Lower leg skin (tissue), 3 donors: ENCODE measurements around the gene SYNE2.

Experiments
- POLR2A ChIP-seq, 2 donors: fragments of 450-650 bp; IDR thresholded peaks; one replicate each; pipeline ENCODE4 v1.6.1; 2016 to 2017; ENCODE audit warnings: antibody characterized with exemption in 2 of 2, mild to moderate bottlenecking in 1 of 2, moderate library complexity in 1 of 2
- TF ChIP-seq, protein P1 (sequence below), 3 donors: fragments of 450-650 bp; IDR thresholded peaks; one replicate each; pipeline ENCODE4 v1.5.1; 2016; ENCODE audit warnings: antibody characterized with exemption in 3 of 3, mild to moderate bottlenecking in 3 of 3, moderate library complexity in 2 of 3

GRCh38 chr14:64005822-64006221 is 153.0 kb downstream of the SYNE2 start:
- TF ChIP-seq, protein P1, sequence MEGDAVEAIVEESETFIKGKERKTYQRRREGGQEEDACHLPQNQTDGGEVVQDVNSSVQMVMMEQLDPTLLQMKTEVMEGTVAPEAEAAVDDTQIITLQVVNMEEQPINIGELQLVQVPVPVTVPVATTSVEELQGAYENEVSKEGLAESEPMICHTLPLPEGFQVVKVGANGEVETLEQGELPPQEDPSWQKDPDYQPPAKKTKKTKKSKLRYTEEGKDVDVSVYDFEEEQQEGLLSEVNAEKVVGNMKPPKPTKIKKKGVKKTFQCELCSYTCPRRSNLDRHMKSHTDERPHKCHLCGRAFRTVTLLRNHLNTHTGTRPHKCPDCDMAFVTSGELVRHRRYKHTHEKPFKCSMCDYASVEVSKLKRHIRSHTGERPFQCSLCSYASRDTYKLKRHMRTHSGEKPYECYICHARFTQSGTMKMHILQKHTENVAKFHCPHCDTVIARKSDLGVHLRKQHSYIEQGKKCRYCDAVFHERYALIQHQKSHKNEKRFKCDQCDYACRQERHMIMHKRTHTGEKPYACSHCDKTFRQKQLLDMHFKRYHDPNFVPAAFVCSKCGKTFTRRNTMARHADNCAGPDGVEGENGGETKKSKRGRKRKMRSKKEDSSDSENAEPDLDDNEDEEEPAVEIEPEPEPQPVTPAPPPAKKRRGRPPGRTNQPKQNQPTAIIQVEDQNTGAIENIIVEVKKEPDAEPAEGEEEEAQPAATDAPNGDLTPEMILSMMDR (IDR thresholded peaks at IDR 0.05), result no peak
- TF ChIP-seq POLR2A (IDR thresholded peaks at IDR 0.05), result no peak
